ENCODE data around the gene GAS1.

DNA sequence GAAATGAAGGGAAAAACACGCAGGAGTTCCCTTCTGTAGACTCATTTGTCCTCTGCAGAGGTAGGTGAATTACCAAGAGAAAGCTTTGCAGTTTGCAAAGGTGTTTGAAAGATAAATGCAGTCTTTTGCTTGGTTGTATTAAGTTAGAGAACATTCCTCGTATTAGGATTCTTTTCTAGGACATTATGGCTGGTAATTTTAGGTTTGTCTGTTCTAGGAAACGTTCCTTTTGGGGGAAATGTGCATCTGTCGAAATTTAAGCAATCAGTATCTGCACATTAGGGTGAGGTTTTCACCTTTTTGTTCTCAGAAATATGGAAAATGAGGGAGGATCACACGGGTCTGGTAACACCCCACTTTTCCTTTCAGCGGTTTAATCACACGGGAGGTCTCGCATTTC lies 45.1 kb downstream of the GAS1 start:
- TF ChIP-seq EZH2 (IDR thresholded peaks at IDR 0.05; ENCODE audit: insufficient read depth, poor library complexity, severe bottlenecking) (no peak), EZH2phosphoT487 (IDR thresholded peaks at IDR 0.05; ENCODE audit: insufficient read depth, low read depth) (no peak)
